Measurements from ENCODE around the gene OR5C1.

GRCh38 chr9:122779181-122779580 lies 9.6 kb upstream of the OR5C1 start:
- TF ChIP-seq CTCF (IDR thresholded peaks at IDR 0.05) = no peak
- no peak for TF ChIP-seq POLR2AphosphoS5 (IDR thresholded peaks at IDR 0.05; ENCODE audit: low read depth, low read length)
- TF ChIP-seq SIN3A (IDR thresholded peaks at IDR 0.05; ENCODE audit: borderline replicate concordance, insufficient read depth, low read depth, low read length) = no peak
- TF ChIP-seq REST (IDR thresholded peaks at IDR 0.05; ENCODE audit: insufficient read depth in 1 of 2, low read depth in 2 of 2, low read length in 1 of 2) = no peak
- TF ChIP-seq TCF7L2 (IDR thresholded peaks at IDR 0.05; ENCODE audit: low read depth, low read length) = no peak
